ENCODE results near the gene CA10.

Gene CA10

GRCh38 chr17:52047086-52047485 lies 111.4 kb downstream of the CA10 start:
- no peak for TF ChIP-seq CTCF (IDR thresholded peaks at IDR 0.05)
- no peak overlapping the region for H3K4me2 ChIP-seq (ENCODE audit: low read length)
- no peaks in the 10 kb centered on the region for H3K27me3 ChIP-seq (ENCODE audit: control insufficient read depth, insufficient read depth, low read length)
- no peaks in the 10 kb centered on the region for H3K9me3 ChIP-seq (ENCODE audit: control insufficient read depth, low read length)
- no peaks in the 10 kb centered on the region for H3K79me2 ChIP-seq
- H2AFZ ChIP-seq: no peak overlapping the region
- H3K4me1 ChIP-seq: no peaks in the 10 kb centered on the region
- no peak overlapping the region for H3K27ac ChIP-seq
- H3K4me3 ChIP-seq (ENCODE audit: low read depth, low read length): no peak overlapping the region
- no peaks in the 10 kb centered on the region for H3K36me3 ChIP-seq (ENCODE audit: control insufficient read depth, insufficient read depth, low read length)
- no peak overlapping the region for H3K9ac ChIP-seq

- H3K27ac ChIP-seq: no peak overlapping the region
- no peak overlapping the region for H3K4me2 ChIP-seq (ENCODE audit: low read length)
- no peaks in the 10 kb centered on the region for H3K79me2 ChIP-seq
- no peak overlapping the region for H2AFZ ChIP-seq
- H3K4me1 ChIP-seq: no peaks in the 10 kb centered on the region
- H3K9me3 ChIP-seq (ENCODE audit: control insufficient read depth, low read length): no peaks in the 10 kb centered on the region
- H3K4me3 ChIP-seq (ENCODE audit: low read depth, low read length): no peak overlapping the region
- no peaks in the 10 kb centered on the region for H3K36me3 ChIP-seq (ENCODE audit: control insufficient read depth, insufficient read depth, low read length)
- H3K27me3 ChIP-seq (ENCODE audit: control insufficient read depth, insufficient read depth, low read length): no peaks in the 10 kb centered on the region
- TF ChIP-seq CTCF (IDR thresholded peaks at IDR 0.05): no peak
- H3K9ac ChIP-seq: no peak overlapping the region
These were observed 117.3 kb downstream of the CA10 start for GRCh38 chr17:52041123-52041617.

- H3K27ac ChIP-seq: no peak overlapping the region
- H3K4me1 ChIP-seq: no peaks in the 10 kb centered on the region
- H3K27me3 ChIP-seq (ENCODE audit: control insufficient read depth, insufficient read depth, low read length): no peaks in the 10 kb centered on the region
- H3K4me2 ChIP-seq (ENCODE audit: low read length): no peak overlapping the region
- H3K9ac ChIP-seq: no peak overlapping the region
- H3K79me2 ChIP-seq: no peaks in the 10 kb centered on the region
- no peaks in the 10 kb centered on the region for H3K36me3 ChIP-seq (ENCODE audit: control insufficient read depth, insufficient read depth, low read length)
- TF ChIP-seq CTCF (IDR thresholded peaks at IDR 0.05): no peak
- no peaks in the 10 kb centered on the region for H3K9me3 ChIP-seq (ENCODE audit: control insufficient read depth, low read length)
- no peak overlapping the region for H2AFZ ChIP-seq
- no peak overlapping the region for H3K4me3 ChIP-seq (ENCODE audit: low read depth, low read length)
These were observed 122.1 kb downstream of the CA10 start for GRCh38 chr17:52036416-52036815.

- no peaks in the 10 kb centered on the region for H3K36me3 ChIP-seq (ENCODE audit: control insufficient read depth, insufficient read depth, low read length)
- no peaks in the 10 kb centered on the region for H3K27me3 ChIP-seq (ENCODE audit: control insufficient read depth, insufficient read depth, low read length)
- TF ChIP-seq CTCF (IDR thresholded peaks at IDR 0.05): no peak
- H2AFZ ChIP-seq: no peak overlapping the region
- H3K27ac ChIP-seq: no peak overlapping the region
- H3K9me3 ChIP-seq (ENCODE audit: control insufficient read depth, low read length): no peaks in the 10 kb centered on the region
- H3K79me2 ChIP-seq: no peaks in the 10 kb centered on the region
- no peak overlapping the region for H3K4me2 ChIP-seq (ENCODE audit: low read length)
- H3K4me1 ChIP-seq: no peaks in the 10 kb centered on the region
- no peak overlapping the region for H3K9ac ChIP-seq
- no peak overlapping the region for H3K4me3 ChIP-seq (ENCODE audit: low read depth, low read length)
These were observed 123.1 kb downstream of the CA10 start for GRCh38 chr17:52035336-52035915.

- no peaks in the 10 kb centered on the region for H3K36me3 ChIP-seq (ENCODE audit: control insufficient read depth, insufficient read depth, low read length)
- no peak for TF ChIP-seq CTCF (IDR thresholded peaks at IDR 0.05)
- H3K4me3 ChIP-seq (ENCODE audit: low read depth, low read length): no peak overlapping the region
- H3K79me2 ChIP-seq: no peaks in the 10 kb centered on the region
- H3K4me1 ChIP-seq: no peaks in the 10 kb centered on the region
- no peak overlapping the region for H3K4me2 ChIP-seq (ENCODE audit: low read length)
- H3K27me3 ChIP-seq (ENCODE audit: control insufficient read depth, insufficient read depth, low read length): no peaks in the 10 kb centered on the region
- no peak overlapping the region for H2AFZ ChIP-seq
- H3K27ac ChIP-seq: no peak overlapping the region
- H3K9me3 ChIP-seq (ENCODE audit: control insufficient read depth, low read length): no peaks in the 10 kb centered on the region
- H3K9ac ChIP-seq: no peak overlapping the region
These were observed 126.1 kb downstream of the CA10 start for GRCh38 chr17:52032454-52032853.

Data from parathyroid adenoma (tissue), 2 donors.